ENCODE data around the gene FAM110D. TPM values are rescaled to one million over a fixed set of nuclear protein-coding genes. Genes with fewer than 3 reads are reported as not detected.
A peak's percentile ranks its signal among the peaks of the same experiment; 100 is the strongest.

FAM110D gene
- total RNA-seq, 1 donor from 2014 or later, result 0.82 TPM

GRCh38 chr1:26127235-26128163 is 31.4 kb upstream of the FAM110D start:
- no peak for FAIRE-seq

GRCh38 chr1:26129778-26130177 is 29.1 kb upstream of the FAM110D start:
- DNase-seq (ENCODE audit: low spot score in 2 of 2) (no peak), FAIRE-seq (no peak)

More at GRCh38 chr1:26127235-26128163, 31.4 kb upstream of the FAM110D start:
- DNase-seq (ENCODE audit: low spot score in 2 of 2), result no peak

- DNase-seq (ENCODE audit: low spot score in 2 of 2) (no peak), FAIRE-seq (no peak)
These were observed 28.2 kb upstream of the FAM110D start for GRCh38 chr1:26130695-26131094.

GRCh38 chr1:26132128-26132833 is 26.6 kb upstream of the FAM110D start:
- no peak for DNase-seq (ENCODE audit: low spot score in 2 of 2)
- no peak for FAIRE-seq

DNA sequence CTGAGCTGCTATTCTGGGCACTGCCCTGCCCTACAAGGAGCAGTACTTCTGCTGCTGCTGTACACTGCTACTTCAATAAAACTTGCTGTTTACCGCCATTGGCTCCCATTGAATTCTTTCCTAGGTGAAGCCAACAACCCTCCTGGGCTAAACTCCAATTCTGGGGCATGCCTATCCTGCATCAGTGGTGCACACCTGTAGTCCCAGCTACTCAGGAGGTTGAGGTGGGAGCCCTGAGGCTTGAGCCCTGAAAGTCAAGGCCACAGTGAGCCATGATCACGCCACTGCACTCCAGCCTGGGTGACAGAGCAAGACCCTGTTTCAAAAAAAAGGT is 26.1 kb upstream of the FAM110D start:
- DNase-seq (ENCODE audit: low spot score in 2 of 2) (no peak), FAIRE-seq (no peak)

GRCh38 chr1:26134466-26134865 is 24.4 kb upstream of the FAM110D start:
- peak; percentile 21 for FAIRE-seq

GRCh38 chr1:26138974-26139558 is 19.8 kb upstream of the FAM110D start:
- FAIRE-seq, result no peak
- DNase-seq (ENCODE audit: low spot score in 2 of 2), result no peak

More at GRCh38 chr1:26134466-26134865, 24.4 kb upstream of the FAM110D start:
- no peak for DNase-seq (ENCODE audit: low spot score in 2 of 2)

DNA sequence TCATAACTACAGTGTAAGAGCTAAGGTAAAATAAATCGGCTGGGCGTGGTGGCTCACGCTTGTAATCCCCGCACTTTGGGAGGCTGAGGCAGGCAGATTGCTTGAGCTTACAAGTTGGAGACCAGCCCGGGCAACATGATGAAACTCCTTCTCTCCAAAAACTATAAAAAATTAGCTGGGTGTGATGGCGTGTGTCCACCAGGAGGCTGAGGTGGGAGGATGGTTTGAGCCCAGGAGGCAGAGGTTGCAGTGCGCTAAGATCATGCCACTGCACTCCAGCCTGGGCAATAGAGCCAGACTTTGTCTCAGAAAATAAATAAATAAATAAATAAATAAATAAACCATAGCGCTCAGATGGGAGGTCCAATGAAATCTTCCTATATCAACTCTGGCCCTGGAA is 16.7 kb upstream of the FAM110D start:
- no peak for FAIRE-seq
- DNase-seq (ENCODE audit: low spot score in 2 of 2), result no peak

- no peak for FAIRE-seq
These were observed 13.6 kb upstream of the FAM110D start for GRCh38 chr1:26145041-26145959.

DNA sequence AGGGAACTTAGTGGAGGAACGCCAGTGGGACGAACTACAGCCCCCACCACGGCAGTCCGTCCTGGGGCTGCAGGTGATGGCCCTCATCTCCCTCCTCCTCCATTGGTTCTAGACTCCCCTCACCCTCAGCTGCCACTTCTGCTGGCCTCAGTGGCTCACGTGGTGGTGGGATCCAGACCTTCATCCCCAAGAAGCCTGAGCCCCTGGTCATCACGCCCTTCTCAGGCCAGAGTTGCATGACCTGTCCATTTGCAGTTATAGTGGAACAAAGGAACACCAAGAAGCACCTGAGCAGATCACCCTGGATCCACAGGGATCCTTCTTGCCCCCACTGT is 13.0 kb upstream of the FAM110D start:
- FAIRE-seq (no peak), DNase-seq (ENCODE audit: low spot score in 2 of 2) (no peak)

More at GRCh38 chr1:26145041-26145959, 13.6 kb upstream of the FAM110D start:
- DNase-seq (ENCODE audit: low spot score in 2 of 2), result peak; percentile 48 to 70

DNA sequence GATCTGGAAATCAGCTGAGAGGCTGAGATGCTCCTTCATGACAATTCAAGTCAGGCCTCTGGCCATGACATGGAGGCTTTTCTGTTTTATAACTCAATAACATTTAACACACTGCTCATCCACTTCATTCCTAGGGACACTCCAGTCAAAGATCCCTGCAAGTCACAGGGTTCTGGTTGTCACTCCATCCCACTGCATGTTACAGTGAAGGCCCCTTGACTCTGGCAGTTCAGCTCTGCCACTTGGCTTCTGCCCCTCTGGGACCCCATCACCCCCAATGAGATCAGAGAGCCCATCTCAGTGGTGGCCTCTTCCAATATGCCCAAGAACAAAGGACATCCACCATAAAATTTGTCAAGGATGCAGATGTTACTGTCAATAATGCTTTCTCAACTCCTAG is 10.0 kb upstream of the FAM110D start:
- FAIRE-seq (no peak), DNase-seq (ENCODE audit: low spot score in 2 of 2) (no peak)

DNA sequence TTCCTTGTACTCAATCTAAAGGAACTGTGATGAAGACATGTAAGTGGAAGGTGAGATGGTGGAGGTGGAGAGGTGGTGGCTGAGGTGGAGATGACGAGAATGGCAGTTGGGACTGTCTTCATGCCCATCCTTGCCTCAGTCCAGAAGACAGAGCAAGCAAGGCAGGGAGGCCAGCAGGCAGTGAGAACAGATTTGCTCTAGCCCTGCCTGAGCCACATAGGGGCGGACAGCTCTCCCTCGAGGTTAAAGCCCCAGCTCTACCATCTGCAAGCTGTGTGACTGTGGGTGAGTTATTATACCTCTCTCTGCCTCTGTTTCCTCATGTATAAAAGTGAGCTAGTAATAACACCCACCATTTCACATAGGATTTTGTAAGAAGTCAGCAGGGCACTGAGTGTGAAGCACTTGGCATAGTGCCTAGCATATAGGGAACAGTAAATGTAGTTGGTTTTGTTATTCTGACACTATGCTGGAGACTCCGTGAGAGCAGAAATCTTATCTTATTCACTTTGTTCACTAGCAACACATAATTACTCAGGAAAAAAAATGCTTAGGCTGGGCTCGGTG is 4.8 kb upstream of the FAM110D start:
- no peak for DNase-seq (ENCODE audit: low spot score in 2 of 2)
- no peak for FAIRE-seq

DNA sequence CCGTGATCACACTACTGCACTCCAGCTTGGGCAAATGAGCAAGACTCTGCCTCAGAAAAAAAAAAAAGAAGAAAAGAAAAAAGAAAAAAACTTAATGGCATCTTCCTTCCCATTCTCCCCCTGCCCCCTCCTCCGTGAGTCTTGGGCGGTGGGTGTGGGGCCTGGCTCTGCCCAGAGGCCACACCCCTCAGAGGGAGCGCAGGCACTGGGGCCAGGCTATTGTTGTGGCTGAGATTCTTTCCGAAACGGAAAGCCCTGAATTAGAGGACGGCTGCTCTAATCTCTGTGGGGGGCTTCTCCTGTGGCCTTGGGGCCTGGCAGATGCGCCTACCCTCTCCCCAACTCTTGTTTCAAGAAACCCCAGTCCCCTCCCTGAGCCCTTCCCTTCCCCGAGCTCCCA is 4.1 kb upstream of the FAM110D start:
- DNase-seq (ENCODE audit: low spot score in 2 of 2) (no peak), FAIRE-seq (no peak)

GRCh38 chr1:26155370-26156284 is 3.3 kb upstream of the FAM110D start:
- no peak for DNase-seq (ENCODE audit: low spot score in 2 of 2)
- no peak for FAIRE-seq

GRCh38 chr1:26156285-26157038 is 2.4 kb upstream of the FAM110D start:
- no peak for FAIRE-seq
- no peak for DNase-seq (ENCODE audit: low spot score in 2 of 2)

- no peak for FAIRE-seq
- DNase-seq (ENCODE audit: low spot score in 2 of 2), result no peak
These were observed 490 bp upstream of the FAM110D start for GRCh38 chr1:26158271-26158907.

GRCh38 chr1:26159743-26160039 is 812 bp downstream of the FAM110D start:
- DNase-seq (ENCODE audit: low spot score in 2 of 2) (no peak), FAIRE-seq (no peak)
